COLO668 (cell line): Measurements from ENCODE around the gene H1-8.
A peak's percentile ranks its signal among the peaks of the same experiment; 100 is the strongest.
"Not testable (repeated sequence)": the region's sequence is repeated elsewhere in the genome, so short reads cannot be mapped to it uniquely, and the experiment has no call there.

Source experiments
- DNase-seq: peaks from one replicate; lab custom pipeline; 2025; ENCODE audit not compliant: unreplicated experiment; lab: John Stamatoyannopoulos, UW

H1-8 gene, protein sequence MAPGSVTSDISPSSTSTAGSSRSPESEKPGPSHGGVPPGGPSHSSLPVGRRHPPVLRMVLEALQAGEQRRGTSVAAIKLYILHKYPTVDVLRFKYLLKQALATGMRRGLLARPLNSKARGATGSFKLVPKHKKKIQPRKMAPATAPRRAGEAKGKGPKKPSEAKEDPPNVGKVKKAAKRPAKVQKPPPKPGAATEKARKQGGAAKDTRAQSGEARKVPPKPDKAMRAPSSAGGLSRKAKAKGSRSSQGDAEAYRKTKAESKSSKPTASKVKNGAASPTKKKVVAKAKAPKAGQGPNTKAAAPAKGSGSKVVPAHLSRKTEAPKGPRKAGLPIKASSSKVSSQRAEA

DNA sequence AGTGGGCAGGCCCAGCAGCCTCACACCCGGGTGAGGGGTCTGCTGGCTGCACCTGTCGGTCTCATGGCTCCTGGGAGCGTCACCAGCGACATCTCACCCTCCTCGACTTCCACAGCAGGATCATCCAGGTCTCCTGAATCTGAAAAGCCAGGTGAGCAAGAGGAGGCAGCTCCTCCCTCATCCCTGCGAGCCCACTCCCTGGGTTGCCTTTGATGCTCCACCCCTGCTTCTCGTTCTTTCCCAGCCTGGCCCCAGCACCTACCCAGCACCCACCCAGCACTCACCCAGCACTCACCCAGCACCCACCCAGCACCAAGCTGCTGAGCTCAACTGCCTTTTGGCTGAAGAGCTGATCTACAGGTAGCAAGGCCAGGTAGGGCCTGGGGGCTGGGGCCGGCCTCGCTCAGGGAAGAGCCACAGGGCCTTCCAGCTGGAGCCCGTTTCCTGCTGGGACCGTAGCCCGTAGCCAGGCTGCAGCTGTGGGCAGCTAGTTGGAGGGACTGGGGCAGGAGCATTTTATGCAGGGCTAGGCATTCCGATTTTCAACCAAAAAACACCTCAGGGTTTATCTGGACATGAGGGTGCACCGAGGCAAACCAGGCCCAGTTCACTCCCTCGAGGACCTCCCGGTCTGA, at the start of gene H1-8:
Gene H1-8 (plus strand): TSS at position 20 of the 635 bp plus-strand sequence. CDS start 44 bp downstream, at position 64.
- no peak for DNase-seq

DNA sequence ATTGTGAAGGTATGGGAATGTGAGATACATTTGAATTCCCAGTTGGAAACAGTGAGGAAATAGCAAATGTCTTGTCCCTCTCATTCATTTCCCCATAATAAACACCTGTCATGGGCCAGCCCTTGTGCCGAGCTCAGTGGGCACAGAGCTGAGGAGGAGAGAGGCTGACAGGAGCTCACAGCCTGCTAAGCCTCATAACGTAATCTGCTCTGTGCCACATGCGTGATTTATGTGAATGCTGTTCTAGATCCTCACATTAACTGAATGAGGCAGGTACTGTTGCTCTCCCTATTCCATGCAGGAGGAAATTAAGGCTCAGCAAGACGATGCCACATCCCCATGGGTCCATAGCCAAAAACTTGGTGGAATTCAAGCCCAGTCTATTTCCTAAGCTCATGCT, 49.8 kb upstream of the H1-8 start:
- no peak for DNase-seq

DNA sequence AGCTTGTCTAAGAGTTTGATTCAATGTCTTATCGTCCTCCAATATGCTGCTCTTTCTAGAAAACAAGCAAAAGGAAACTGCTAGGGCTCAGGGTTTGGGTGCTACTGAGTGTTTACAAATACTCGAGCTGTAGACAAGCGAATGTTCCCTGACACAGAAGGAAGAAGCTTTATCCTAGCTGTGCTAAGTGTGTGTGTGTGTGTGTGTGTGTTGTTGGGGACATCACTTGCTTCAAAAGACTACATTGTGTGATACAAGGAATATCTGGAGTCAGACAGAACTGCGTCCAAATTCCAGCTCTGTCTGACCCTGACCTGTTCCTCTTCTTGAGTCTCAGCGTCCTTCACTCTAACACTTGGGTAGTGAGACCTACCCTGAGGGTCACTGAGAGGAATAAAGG, 48.5 kb upstream of the H1-8 start:
- not testable (repeated sequence) for DNase-seq

DNA sequence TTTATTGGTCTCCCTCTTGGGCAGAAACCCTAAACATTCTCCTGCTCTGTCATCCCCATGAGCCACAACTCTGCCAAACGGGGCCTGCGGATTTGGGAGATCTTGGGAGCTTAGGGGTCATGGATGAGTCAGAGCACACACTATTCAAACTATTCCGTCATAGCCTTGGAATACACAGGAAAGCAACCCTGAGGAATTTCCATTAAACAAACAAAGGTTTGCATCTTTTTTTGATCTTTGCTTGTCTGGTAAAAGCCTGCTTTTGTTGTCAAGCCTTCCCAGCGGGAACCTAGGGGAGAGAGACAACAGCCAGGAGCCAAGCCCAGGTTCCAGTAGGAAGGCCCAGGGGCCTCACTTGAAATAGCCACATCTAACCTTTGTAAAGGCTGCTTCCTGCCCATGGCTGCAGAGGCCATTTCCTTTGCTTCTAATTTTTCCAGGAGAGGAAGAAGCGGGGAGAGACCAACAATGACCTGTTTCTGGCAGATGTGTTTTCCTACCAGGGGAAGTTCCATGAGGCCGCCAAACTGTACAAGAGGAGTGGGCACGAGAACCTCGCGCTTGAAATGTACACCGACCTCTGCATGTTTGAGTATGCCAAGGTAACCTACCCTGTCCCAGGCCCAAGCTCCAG, 47.9 kb upstream of the H1-8 start:
- DNase-seq, result not testable (repeated sequence)

DNA sequence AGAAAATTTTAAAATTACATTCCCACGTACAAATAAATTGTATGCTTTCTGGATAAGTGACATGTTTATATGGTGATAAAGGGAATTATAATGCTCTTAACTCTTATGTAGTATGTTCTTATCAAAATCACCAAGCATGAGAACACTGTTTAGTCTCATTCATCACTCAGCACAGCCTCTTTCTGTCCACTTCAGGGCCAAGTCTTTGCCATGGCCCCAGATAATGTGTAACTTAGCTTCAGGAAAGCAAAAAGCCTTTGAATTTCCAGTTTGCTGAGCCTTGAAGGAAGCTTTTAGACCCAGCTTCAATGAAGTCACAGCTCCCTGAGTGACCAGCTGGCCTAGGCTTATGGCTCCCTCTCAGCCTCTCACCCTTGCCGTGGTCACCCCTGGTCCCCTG, 45.1 kb upstream of the H1-8 start:
- not testable (repeated sequence) for DNase-seq

DNA sequence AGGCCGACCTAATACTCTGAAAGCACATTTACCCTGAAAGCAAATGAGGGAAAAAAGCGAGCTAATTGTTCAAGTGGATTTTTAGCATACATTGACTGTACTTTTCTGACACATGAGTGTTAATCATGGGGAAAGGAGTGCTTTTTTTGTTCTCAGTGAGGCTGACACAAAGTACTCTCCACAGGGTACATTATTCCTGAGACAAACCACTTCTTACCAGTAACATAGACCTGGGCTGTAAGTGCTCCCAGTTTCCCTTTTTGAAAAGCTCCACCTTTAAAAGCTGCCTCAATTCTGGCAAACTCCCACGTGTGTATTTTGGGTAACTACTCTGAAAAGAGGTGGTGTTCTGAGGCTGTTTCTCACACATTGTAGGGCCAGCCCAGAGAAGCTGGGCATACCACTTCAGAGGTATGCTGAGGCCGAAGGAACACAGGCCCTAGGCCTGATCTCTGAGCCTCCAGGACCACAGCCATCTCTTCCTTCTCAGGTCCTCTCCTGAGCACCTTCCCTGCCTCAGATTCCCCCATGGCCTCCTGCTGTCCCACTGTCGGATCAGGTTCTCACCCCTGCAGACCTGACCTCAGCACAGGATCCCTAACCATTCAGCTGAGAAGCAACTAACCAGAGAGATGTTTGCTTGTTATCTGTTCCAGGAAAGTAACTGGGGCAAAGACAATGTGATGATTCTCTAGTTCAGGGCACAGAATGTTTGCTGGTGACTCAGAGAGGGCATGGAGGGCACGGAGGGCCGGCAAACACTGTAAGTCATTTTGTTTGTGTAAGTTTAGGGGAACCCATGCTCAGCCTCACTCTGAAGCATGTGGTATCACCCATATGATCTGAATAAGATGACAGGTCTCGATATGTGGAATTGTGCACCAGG, 44.1 kb upstream of the H1-8 start:
- not testable (repeated sequence) for DNase-seq

DNA sequence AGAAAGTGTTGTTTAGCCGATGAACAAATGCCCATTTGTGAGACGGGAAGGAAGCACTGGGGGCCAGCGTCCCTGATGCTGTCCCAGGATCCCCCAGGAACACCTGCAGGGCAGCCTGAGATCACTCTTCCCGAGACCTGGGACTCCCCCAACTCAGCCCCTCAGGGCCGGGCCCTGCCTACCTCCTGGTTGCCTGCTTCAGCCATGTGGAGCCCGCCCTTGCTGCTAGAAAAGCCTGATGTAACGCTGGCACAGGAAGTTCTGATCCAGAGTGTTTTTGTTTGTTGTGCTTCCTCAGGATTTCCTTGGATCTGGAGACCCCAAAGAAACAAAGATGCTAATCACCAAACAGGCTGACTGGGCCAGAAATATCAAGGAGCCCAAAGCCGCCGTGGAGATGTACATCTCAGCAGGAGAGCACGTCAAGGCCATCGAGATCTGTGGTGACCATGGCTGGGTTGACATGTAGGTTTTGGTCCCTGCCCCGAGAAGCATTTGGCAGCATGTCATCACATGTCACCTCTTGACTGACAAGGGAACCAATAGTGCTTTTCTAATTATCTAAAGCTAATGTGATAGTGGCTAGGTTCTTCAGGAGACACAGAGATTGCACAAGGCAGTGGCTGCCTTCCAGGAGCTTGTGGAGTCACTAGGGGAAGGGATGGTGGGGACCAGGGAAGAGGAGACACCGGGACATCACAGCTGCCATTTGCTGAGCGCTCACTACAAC, 43.2 kb upstream of the H1-8 start:
- not testable (repeated sequence) for DNase-seq

DNA sequence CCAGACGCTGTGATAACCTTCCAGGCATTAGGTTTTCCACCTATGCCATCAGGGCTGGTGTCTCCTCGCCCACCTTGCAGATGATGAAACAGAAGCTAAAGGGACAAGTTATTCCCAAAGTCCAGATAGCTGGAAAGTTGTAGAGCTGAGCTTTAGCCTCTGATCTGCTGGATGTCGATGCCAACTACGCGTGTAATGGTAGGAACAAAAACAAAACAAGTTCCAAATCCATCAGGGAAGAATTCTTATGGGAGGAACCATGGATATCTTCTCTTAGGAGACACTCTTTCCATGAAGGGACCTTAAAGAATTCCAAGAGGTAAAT, 42.7 kb upstream of the H1-8 start:
- DNase-seq, result no peak

DNA sequence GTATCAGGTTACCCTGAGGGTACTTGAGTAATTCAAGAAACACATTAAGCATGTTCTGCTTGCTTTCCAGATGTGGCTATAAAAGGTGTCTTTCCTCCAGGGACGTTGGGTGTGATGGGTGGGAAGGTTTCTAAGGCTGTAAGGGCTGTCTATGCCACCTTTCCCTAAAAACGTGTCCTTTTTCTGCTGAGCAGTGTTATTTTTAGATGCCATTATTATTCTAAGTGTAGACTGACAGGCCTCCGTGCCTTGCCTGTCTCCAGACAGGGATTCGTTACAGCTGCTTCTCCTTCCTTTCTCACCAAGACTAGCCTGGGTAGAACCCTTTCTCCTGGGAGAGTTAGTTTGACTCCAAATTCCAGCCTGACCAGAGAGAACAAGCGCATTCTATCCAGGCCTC, 41.3 kb upstream of the H1-8 start:
- DNase-seq, result no peak

DNA sequence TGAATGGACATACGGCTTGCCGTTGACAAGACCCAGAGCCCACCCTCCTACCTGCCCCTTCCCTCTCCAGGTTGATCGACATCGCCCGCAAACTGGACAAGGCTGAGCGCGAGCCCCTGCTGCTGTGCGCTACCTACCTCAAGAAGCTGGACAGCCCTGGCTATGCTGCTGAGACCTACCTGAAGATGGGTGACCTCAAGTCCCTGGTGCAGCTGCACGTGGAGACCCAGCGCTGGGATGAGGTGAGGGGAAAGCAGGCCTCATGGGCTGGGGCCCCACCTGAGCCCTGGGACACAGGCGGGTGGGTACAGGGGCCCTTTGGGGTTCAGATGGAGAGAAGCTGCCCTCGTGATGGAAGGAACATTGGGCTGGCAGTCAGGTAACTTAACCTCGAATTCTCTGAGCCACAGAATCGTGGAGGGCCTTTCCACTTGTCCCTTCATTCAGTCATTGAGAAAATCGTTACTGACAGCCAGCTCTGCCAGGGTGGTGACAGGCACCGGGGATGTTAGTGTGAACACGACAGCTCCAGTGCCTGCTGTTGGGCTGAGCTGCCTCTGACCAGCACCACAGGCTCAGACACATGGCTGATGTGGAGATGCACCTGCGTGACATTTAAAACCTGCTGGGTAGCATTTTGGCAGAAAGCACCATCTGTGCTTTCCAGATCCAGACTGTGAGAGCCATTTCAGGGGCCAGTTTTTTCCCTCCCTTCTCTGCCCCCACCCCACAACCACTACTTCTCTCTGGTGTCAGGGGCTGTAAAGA, 40.1 kb upstream of the H1-8 start:
- peak; percentile 65 for DNase-seq

DNA sequence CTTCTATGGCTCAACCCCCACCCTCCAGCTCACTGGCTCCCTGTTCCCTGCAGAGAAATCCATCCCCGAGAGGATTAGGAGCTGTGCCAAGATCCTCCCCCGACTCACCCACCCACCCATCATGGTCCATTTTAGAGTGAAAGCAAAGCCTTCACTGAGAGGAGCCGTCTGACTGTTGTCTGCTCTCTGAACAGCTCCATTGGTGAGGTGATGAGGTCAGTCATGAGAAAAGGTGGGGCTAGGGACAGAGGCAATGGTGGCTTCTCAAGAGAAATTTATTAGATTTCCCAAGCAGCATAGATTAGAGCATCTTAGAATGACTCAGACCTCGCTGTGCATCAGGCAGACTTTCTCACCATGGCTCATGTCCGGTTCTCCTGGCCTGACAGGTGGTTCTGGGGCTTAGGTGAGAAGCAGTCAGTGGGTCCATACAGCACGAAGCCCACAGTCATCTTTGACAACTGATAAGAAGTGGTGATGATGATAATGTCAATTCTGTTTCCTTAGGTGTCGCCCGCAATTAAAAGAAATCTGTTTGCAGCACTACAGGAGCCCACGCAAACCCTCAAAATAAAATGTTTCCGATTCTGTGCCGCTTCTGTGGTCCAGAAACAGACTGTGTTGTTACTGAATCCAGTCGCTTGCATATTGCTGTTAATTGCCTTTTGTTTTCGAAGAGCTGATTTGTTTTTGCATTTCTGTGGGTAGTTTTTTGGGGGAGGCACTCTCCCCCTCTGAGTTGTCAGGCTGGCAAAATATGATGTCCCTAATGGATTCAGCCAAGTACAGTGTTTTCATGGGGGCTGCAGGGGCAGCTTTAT, 39.3 kb upstream of the H1-8 start:
- DNase-seq, result peak; percentile 36

DNA sequence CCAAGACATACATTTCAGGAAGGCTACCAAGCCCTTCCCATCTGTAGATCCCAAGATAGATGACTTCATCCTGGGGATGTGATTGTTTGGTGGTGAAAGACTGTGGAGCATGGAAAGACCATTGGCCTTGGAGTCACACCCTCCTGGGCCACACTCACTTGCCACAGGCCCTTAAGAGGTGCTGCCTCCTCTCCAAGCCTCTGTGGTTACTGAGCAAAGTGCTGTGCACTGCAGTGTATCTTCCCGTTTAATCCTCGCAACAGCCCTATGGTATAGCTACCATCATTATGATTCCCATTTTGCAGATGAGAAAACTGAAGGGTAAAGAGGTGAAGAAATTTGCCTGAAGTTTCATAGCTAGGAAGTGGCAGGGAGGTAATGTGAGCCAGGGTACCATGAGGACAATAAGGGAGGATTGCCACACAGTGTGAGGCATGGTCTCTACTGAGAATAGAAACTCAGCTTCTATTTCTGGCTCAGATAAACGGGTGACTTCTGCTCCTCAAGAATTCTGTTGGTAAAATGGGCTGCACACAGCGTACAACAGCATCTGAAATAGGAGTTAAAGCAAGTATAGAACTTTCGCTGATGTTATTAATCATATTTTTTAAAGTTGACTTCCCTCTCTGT, 38.4 kb upstream of the H1-8 start:
- DNase-seq, result no peak

DNA sequence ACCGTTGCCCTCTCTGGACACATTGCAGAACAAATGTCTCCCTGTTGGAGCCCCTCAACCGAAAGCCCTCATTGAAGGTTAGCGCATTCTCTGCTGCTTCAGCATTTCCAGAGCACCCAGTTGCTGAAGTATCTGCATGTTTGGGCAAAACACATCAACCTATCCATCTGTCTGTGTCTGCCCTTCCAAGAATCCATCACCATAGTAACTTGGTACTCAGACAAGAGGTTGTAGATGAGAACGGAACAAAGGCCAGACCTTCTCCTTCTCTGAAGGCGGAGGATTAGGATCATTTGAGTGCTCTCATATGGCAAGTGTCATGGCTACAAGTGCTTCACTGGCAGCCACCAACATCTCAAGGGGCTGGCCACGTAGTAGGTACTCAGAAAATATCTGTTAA, 37.6 kb upstream of the H1-8 start:
- DNase-seq, result no peak

DNA sequence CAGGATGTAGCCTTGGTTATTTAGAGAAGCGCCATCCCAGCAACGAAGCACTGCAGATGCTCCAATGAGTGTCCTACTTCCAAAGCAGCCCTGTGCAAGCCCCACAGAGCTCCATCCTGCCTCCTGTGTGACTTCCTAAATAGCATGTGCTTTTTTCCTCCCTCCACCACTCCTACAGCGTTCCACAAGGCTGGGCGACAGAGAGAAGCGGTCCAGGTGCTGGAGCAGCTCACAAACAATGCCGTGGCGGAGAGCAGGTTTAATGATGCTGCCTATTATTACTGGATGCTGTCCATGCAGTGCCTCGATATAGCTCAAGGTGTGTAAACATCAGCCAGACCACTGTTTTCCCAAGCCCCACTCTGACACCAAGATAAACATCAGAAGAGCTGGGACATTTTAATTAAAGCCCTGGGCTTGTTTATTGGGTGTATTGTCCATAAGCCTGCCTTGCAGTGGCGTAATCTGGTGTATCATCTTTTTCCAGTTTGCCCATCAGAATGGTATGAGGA, 36.7 kb upstream of the H1-8 start:
- DNase-seq, result peak; percentile 84

DNA sequence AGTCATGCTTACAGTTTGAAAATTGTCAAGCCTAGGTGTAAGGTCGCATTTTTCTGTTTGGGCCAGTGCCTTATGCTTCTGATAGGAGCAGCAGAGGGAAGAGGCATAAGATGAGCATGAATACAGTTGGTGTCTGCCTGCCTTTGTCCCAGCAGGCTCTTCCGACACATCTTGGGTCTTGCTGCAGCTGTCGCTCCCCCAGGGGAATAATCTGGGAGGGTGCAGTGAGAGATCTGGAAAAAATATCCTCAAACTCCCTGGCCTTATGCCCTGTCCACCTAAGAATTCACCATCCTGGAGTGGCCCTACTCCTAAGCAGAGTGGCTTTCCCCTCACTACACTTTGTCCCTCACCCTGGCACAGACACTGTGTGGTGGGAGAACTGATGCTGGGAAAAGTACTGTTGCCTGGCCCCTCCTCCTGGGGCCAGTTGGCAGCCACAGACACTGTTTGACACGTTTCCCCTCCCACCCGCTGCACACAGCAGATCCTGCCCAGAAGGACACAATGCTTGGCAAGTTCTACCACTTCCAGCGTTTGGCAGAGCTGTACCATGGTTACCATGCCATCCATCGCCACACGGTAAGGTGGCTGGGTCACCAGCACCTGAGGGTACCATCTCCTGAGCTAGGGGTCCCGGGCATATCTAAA, 35.7 kb upstream of the H1-8 start:
- peak; percentile 4 for DNase-seq

DNA sequence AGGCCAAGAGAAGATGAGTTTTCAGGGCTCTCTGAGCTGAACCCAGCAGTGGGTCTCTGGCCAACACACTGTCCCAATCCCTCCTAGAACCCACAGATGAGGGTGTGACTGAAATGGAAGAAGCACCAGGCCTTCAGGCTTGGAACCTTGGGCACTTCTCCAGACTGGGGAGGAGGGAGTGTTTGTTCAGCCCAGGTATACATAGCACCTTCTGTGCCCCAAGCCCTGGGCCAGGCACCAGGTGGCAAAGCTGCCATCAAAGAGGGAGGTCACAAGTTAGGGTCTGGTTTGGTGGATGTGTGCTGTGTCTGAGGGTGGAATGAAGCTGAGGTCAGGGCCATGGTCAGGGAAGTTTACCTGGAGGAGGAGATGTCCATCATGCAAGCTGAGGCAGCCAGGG, 30.4 kb upstream of the H1-8 start:
- no peak for DNase-seq

DNA sequence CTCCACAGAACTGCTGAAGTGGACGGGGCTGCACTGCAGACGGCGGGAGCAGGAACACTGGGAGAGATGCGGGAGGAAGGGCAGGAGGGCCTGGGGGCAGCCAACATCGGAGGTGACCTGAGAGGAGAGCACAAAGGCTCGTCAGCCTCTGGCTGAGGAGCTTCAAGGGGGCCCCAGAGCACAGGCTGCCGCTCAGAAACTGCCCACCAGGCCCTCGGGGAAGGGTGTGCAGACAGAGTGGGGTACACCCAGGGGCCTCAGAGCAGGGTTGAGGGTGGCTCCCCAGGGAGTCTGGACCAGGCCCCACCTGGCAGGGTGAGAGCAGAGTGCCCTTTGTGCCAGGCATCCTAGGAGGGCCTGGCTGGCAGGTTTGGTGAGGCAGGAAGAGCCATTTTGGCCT, 29.3 kb upstream of the H1-8 start:
- DNase-seq, result no peak

DNA sequence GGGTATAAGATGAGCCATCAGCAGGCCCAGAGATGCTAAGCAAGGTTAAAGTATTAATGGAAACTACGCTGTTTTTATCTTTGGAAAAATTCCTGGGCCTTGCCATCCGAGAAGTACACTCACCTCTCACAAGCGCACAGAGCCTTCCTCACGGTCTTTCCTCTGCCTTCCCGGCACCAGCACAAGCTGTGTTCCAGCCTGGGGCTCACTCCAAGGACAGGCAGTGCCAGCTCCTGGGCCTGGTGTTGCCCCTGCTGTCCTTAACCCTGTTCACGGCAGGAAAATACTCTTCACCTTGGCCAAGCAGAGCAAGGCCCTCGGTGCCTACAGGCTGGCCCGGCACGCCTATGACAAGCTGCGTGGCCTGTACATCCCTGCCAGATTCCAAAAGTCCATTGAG, 28.9 kb upstream of the H1-8 start:
- no peak for DNase-seq
